ENCODE results near the gene C22orf15.

- TF ChIP-seq CTCF (IDR thresholded peaks at IDR 0.05 in 8 of 11, conservative IDR thresholded peaks at IDR 0.05 in 3 of 11): no peak
- no peak for TF ChIP-seq POLR2A (IDR thresholded peaks at IDR 0.05)
Measured at GRCh38 chr22:23772315-23772648, 9.5 kb downstream of the C22orf15 start.
